HL-60 (cell line): Measurements from ENCODE around the gene GAB1.

Experiments used
- DNase-seq, 2 experiments: peaks; one replicate each; pipeline ENCODE4 v3.0.0-alpha.2; 2010 to 2020; ENCODE audit warnings: low read depth in 1 of 2, low spot score in 1 of 2
- H3K27ac ChIP-seq: fragments of 250-450 bp; sonication (Bioruptor Pico); replicated peaks from 2 replicates; pipeline ENCODE4 v1.5.1; 2020; ENCODE audit warnings: mild to moderate bottlenecking, moderate library complexity
- H3K27me3 ChIP-seq: fragments of 250-450 bp; sonication (Bioruptor Pico); 2 replicates; pipeline ENCODE4 v1.5.1; 2021; ENCODE audit warnings: mild to moderate bottlenecking, moderate library complexity; ENCODE audit not compliant: insufficient read depth, poor library complexity, severe bottlenecking
- H3K4me3 ChIP-seq: replicated peaks from 2 replicates; pipeline ENCODE4 v1.5.1; 2011; ENCODE audit warnings: mild to moderate bottlenecking, control low read depth, low read length; ENCODE audit not compliant: insufficient read depth
- CTCF ChIP-seq: IDR thresholded peaks from one replicate; pipeline ENCODE4 v1.5.1; 2011; ENCODE audit warnings: low read length, control low read depth, inconsistent platforms; ENCODE audit not compliant: insufficient read depth
- GABPA ChIP-seq: IDR thresholded peaks from 2 replicates; pipeline ENCODE4 v1.6.1; 2012; ENCODE audit warnings: low read depth
- POLR2AphosphoS5 ChIP-seq: IDR thresholded peaks from 2 replicates; pipeline ENCODE4 v1.6.1; 2012; ENCODE audit warnings: low read depth
- REST ChIP-seq: IDR thresholded peaks from 2 replicates; pipeline ENCODE4 v1.6.1; 2012; ENCODE audit warnings: low read depth; ENCODE audit not compliant: insufficient replicate concordance
- SPI1 ChIP-seq: IDR thresholded peaks from 2 replicates; pipeline ENCODE4 v1.6.1; 2012; ENCODE audit warnings: low read depth, mild to moderate bottlenecking, borderline replicate concordance

GAB1 gene

GRCh38 chr4:143381189-143382118 lies 44.8 kb downstream of the GAB1 start:
- Histone ChIP-seq H3K27me3 (no peaks in the 10 kb centered on the region), H3K27ac (no peak overlapping the region), H3K4me3 (no peak overlapping the region)
- DNase-seq = no peak
- TF ChIP-seq CTCF = no peak

- no peak overlapping the region for H3K4me3 ChIP-seq
- H3K27ac ChIP-seq = no peak overlapping the region
- no peak for DNase-seq
- H3K27me3 ChIP-seq = no peaks in the 10 kb centered on the region
- no peak for TF ChIP-seq SPI1
- no peak for TF ChIP-seq CTCF
- TF ChIP-seq GABPA = no peak
- no peak for TF ChIP-seq REST
- TF ChIP-seq POLR2AphosphoS5 = no peak
Observed at GRCh38 chr4:143382596-143382995, 45.9 kb downstream of the GAB1 start.

GRCh38 chr4:143383005-143383574 lies 46.4 kb downstream of the GAB1 start:
- TF ChIP-seq POLR2AphosphoS5 = no peak
- TF ChIP-seq REST = no peak
- TF ChIP-seq GABPA = no peak
- no peak for TF ChIP-seq SPI1
- no peak for TF ChIP-seq CTCF
- no peak overlapping the region for H3K27ac ChIP-seq
- no peaks in the 10 kb centered on the region for H3K27me3 ChIP-seq
- no peak for DNase-seq
- no peak overlapping the region for H3K4me3 ChIP-seq
